HG02798 (cell line): ENCODE data around the gene LCN2.

Experiments used
- ATAC-seq: cut with Tn5 transposase; IDR thresholded peaks from one replicate; pipeline ENCODE4 v1.9.1; 2021; ENCODE audit warnings: mild to moderate bottlenecking; ENCODE audit not compliant: unreplicated experiment, poor library complexity

The LCN2 gene

GRCh38 chr9:128146591-128147120 is 2.6 kb upstream of the LCN2 start:
- no peak for ATAC-seq

- ATAC-seq, result no peak
These were observed 698 bp upstream of the LCN2 start for GRCh38 chr9:128148509-128149000.

DNA sequence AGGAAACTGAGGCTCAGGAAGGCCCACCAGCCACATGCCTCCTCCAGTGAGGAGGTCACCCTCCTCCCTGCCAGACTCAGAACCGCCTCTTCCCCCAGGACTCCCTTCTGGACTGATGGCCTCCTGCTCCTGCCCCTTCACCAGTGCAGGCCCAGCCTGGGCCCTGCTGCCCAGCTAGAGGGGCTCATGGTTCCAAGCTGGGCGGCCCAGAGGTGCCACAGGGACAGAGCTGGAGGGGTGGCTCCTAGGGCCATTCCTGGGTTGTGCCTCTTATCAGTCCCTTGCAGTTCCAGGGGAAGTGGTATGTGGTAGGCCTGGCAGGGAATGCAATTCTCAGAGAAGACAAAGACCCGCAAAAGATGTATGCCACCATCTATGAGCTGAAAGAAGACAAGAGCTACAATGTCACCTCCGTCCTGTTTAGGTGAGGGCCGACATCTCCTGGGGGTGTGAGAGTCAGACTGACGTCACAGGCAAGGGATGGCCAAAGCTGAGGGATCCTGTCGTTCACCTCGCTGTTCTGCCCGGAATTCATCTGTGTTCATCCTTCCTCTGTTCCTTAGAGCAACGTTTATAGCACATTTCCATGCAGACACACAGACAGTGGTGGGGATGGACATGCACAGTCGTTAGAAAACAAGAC is 819 bp downstream of the LCN2 start:
- ATAC-seq, result no peak

DNA sequence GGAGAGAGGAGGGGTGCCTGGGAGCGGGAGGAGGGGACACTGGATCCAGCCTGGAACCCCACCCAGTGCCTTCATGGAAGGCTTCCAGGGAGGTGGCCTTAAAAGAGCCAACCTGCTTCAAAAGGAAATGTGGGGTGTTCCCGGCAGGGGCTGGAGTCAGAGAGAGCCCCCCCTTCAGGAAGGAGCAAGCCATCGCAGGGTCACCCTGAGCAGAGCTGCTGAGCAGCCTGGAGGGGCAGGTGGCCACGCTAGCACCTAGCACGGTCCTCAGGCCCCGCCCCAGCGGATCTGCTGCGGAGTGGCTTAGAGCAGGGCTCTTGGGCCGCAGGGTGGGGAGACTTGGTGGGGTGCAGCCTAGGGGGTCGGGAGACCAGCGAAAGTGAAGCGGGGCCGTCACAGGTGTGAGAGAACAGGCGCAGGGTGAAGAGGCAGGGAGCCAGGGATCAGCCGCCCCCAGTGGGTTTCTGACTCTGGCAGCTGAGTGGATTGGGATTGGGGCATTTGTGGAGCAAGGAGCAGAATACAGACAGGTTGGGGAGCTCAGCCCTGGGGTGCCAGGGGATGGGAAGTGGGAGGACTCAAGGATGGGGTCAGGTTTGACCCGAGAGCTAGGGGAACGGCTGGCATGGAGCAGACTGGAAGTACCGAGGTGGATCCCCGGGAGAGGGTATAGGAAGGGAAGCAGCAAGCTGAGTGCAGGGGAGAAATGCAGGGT is 1.5 kb downstream of the LCN2 start:
- ATAC-seq, result no peak

DNA sequence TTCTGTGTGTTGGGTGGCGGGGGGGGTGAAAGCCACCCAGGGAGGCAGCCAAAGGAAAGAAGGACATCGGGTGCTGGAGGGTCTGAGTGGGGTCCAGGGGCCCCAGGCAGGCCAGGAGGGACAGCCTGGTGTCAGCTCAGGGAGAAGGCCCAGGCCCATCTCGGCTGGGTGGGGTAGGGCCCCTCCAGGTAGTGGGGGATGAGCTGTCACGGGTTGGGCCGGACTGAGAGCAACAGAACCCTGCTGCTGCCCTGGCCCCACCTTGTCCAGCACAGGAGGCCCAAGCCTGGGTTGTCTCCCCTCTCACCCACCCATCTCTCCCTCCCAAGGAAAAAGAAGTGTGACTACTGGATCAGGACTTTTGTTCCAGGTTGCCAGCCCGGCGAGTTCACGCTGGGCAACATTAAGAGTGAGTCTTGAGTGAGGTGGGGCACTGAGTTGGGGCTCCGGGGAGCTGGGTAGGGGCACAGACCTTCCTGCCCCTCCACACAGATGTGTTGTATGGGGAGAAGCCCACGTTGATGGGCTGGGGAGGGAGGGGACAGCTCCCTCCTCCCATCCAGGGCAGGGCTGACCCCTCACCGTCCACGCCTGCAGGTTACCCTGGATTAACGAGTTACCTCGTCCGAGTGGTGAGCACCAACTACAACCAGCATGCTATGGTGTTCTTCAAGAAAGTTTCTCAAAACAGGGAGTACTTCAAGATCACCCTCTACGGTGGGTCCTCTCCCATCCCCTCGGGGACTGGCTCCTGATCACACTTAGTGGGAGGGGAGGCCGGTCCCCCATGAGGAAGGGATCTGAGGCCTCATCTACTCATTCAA is 2.3 kb downstream of the LCN2 start:
- no peak for ATAC-seq

GRCh38 chr9:128152133-128153059 is 3.1 kb downstream of the LCN2 start:
- ATAC-seq, result no peak

DNA sequence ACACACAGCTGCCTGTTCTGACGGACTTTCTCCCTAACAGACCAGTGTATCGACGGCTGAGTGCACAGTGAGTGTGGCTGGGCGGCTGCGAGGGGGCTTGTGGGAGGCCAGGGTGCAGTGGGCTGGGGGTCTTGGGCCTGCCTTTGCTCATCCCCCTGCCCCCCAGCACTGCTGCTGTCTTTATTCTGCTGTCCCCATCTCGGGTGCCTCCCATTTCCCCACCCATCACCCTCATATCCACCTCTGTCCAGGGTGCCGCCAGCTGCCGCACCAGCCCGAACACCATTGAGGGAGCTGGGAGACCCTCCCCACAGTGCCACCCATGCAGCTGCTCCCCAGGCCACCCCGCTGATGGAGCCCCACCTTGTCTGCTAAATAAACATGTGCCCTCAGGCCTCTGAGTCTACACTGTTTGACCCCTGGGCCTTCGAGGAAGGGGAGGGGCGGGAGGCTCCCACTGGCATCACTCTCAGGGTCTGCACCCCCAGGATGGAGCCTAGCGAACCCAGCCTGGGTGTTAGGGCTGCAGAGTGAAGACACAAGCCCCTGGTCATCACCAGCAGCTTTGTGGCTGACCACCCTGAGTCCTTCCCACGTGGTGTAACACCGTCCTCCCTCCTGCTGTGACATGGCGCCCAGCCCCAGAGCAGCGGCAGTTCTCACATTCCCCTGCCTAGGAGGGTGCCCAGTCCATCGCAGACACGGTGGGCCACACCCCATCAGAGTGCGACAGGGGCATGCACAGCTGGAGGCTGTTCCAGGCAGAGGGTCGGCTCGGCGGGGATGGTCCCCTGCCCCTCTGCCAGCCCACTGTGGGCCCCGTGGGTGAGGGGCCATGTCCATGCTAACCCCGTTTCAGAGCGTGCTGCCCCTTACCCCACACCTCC is 4.0 kb downstream of the LCN2 start:
- no peak for ATAC-seq

DNA sequence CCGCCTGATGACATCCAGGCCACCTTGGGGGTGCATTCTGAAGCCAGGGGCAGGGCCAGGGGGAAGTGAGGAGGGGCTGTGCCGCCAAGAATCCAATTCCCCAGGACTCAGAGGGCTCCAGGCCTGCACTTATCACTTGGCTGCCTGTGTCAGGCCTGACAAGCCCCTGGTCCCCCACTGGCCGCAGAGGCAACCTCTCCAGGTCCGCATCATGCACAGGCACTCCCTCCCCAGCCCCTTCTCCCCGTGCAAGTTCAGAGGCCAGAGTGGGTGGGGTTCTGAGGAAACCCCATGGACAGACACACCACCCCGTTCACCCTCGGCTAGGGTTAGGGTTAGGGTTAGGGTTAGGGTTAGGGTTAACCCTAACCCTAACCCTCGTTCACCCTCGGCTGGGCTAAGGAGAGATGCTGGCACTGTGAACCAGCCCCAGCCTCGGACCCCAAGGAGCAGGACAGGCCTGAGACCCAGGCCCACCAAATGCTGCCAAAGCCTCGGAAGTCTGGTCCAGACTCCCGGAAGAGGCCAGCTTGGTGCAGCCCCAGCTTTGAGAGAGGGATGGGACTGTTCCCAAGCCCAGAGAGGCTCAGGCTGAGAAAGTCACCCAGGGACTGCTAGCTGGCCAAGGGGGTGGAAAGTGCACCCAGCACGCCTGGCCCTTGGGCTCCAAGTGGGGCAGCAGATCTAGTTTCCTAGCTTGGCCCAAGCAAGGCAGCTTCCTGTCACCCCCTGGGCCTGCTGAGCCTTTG is 4.9 kb downstream of the LCN2 start:
- no peak for ATAC-seq

GRCh38 chr9:128155736-128156500 is 6.7 kb downstream of the LCN2 start:
- no peak for ATAC-seq

GRCh38 chr9:128159522-128159783 is 10.2 kb downstream of the LCN2 start:
- ATAC-seq, result no peak

DNA sequence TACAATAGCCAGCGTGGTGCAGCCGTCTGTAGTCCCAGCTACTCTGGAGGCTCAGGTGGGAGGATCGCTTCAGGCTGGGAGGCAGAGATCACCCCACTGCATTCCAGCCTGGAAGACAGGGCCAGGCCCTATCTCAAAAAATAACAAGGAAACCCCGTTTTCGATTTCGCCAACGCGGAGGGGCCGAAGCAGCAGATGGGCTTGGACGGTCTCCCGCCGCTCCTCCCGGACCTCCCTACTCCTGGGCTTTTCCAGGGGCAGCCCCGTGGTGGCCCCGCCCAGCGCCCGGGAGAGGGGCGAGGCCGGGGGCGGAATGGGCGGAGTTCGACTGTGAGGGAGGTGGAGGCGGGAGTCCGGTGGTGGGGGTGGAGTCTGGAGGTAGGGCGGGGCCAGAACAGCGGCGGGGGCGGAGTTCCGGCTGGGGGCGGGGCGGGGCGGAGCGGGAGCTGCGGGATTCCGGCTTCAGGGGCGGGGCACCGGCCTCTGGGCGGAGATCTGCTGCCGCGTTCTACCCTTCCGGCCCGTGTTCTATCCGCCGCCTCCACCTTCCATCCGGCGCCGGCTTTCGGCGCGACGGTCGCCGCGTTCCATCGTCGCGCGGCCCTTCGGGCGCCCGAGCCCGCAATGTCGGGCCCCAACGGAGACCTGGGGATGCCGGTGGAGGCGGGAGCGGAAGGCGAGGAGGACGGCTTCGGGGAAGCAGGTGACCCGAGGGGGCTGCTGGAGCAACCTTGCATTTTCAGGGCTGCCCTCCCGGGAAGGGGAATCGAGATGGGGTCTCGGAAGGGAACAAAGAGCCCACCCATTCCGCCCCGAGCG is 10.7 kb downstream of the LCN2 start, which contains the start of gene BBLN:
TSS of gene BBLN (plus strand) at position 482 of the 819 bp plus-strand sequence. CDS start at position 625, 143 bp downstream.
- peak; percentile 82 for ATAC-seq

- ATAC-seq, result peak; percentile 3
These were observed 11.3 kb downstream of the LCN2 start for GRCh38 chr9:128160603-128160987.

- ATAC-seq, result no peak
These were observed 12.1 kb downstream of the LCN2 start for GRCh38 chr9:128161215-128161902.

DNA sequence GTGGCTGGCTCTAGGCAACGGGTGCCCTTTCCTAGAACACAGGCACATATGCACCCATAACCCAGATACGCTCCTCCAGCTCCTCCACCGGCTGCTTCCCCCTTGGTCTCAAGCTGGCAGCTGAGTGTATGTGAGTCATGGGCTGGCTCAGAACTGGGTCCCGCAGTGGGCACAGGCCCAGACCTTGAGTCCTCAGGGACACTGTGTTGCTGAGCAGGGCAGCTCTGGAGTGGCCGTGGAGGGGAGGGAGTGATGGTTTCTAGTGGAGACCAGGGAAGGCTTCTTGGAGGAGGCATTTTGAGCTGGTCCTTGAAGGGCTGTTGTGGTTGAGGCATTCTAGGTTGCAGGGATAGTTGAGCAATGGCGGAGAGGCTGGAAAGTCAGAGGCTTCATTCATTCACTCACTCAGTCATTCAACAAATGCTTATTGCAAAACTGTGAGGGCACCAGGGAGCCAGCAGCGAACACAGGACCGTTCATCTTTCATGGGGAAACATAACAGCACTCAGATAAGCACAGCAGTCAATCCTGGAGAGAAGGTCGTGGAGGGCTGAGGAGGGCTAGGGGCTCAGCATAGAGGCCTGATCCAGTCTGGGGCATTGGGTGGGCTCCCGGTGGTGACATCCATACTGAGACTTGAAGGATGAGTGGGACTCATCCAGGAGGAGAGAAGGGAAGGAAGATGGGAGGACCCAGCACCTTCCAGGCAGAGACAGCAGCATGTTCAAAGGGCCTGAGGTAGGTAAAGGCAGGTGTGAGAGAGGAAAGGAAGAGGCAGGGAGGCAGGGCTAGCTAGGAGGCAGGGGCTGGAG is 13.2 kb downstream of the LCN2 start:
- ATAC-seq, result no peak

DNA sequence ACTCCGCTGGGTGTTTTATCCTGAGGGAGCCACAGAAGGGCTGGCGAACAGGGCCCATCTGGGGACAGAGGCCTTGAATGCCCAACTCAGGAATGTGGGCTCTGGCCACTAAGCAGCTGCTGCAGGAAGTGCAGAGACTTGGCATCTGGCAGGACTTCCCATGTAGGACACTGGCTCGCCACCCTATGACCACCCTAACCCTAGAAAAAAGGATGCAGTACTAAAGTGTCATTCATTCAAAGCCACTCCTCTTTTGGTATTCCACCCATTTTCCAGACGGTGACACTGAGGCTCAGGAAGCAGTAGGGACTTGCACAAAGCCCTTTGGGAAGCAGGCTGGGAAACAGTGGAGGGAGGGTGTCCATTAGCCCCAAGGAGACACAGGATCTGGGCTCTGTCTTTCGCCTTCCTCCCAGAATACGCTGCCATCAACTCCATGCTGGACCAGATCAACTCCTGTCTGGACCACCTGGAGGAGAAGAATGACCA is 13.8 kb downstream of the LCN2 start:
- no peak for ATAC-seq
